NCI-H446 treated with DMSO at 0.1 percent for 48 hours (cell line): Measurements from ENCODE around the gene TAOK1.

Experiments
- DNase-seq: peaks from one replicate; lab custom pipeline; 2025; lab: John Stamatoyannopoulos, UW

Gene TAOK1

GRCh38 chr17:29584452-29585079 is 194.4 kb downstream of the TAOK1 start:
- DNase-seq = no peak

DNA sequence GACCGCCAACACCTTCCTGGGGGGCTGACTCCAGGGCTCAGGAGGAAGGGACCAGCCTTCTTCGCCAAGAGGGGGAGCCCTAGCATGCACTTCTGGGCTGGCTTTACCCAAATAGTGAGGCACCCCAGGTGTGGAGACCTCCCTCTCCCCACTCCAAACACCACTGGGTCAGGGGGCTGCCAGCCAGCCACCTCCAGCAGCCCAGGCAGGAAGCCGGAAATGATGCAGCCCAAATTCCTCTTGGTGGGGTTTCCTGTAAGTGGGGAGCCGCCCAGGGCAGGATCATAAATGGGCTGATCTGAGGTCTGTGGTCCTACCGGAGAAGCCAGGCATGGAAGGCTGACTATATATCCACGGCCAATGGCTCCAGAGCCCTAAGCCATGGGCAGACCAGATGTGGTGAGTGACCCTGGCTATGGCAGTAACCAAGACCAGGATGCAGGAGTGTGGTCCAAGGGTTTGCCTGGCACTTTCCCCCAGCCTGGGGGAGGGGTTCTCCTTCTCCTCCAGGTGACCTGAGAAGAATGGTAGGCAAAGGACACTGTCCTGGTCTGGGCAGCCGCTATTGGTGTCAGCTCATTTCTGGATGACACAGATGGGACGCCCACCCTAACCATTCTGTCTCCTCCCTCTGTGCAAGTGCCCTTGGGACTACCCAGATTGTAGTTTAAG is 195.1 kb downstream of the TAOK1 start:
- DNase-seq = no peak

GRCh38 chr17:29586676-29587469 is 196.7 kb downstream of the TAOK1 start:
- DNase-seq = no peak

DNA sequence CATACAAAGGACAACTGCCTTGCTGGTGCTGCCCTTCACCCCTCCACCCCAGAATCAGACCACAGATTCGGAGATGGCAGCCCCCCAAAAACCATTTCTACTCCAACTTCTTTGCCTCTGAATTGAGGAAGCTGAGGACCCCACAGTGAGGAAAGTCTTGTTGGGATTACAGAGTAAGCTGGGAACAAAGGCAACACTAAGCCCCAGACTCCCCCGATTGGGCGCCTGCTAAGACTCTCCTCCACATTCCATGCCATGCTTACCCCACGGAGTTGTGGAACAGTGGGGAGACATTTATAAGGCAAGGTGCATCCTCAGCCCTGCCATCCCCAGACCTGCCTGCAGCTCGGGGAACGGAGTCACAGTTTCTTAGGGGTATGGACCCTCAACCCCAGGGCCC is 197.4 kb downstream of the TAOK1 start:
- DNase-seq = no peak

- DNase-seq = no peak
Measured at GRCh38 chr17:29588017-29588561, 197.9 kb downstream of the TAOK1 start.

GRCh38 chr17:29588562-29589411 is 198.6 kb downstream of the TAOK1 start:
- no peak for DNase-seq

DNA sequence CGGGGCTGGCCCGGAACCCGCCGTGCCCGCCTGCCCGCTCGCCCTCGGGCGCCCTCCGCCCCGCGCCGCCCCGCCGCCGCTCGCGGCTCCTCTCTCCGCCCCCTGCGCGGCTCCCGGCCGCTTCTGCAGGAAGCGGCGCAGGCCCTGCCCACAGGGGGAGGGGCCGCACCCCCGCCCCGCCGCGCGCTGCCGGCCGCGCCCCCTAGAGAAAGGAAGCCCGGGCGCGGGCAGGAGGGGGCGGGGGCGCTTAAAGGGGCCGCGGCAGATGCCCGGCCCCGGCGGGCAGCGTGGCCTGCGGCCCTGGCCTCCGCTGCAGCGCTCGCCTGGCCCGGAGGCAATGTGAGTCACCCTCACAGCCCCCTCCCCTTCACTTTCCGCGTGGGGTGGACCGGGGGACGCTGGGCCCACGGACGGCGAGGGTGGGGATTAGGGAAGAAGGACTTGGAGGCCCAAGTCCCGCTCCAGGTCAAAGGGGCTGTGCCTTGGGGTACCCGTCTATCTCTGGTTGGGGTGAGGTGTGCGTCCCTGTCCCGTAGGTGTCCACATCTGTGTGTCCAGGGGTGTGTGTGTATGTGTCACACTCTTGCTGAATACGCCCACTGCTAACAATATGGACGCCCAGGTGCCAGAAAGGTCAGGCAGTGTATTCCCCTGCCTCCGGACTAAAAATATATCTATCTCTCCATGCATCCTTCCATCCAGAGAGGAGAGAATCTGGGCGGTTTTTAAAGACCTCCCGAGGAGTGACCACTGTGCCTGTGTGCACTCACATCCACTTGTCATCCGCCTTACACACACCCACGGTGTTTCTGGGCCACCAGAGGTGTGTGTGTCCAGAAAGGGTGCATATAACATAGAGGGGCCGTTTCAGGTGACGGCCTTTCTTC is 199.6 kb downstream of the TAOK1 start, which contains the start of gene GIT1:
Gene GIT1, minus strand, starts transcription at position 125 of the 887 bp plus-strand sequence. CDS start 270 bp downstream, outside the sequence.
- peak; percentile 59 for DNase-seq

- peak; percentile 25 for DNase-seq
Measured at GRCh38 chr17:29590411-29591145, 200.4 kb downstream of the TAOK1 start.

DNA sequence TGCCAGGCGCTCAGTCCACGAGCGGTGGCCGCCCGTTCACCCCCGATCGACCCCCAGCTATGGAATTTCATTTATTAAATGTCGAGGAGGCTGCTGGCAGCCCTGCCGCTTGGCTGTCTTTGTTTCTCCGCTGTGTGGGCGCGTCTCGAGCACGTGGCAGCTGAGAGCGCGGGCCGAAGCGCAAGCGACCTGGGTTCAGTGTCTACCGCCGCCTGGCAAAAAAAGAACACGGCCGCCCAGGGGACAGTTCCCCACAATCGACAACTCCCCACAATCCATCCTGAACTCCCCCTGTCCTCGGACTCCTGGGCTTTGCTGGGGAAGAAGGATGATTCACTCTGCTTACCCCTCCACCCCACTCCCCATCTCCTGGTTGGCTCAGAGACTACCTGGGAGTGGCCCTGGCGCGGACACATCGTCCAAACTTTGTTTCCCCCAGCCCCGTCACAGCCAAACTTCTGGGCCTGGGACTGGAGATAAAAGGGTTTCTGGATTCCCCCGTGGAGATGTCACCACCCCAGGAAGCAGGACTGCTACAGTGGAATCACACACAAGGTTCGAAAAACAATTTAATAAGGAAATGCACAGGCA is 201.1 kb downstream of the TAOK1 start:
- DNase-seq = peak; percentile 69

DNA sequence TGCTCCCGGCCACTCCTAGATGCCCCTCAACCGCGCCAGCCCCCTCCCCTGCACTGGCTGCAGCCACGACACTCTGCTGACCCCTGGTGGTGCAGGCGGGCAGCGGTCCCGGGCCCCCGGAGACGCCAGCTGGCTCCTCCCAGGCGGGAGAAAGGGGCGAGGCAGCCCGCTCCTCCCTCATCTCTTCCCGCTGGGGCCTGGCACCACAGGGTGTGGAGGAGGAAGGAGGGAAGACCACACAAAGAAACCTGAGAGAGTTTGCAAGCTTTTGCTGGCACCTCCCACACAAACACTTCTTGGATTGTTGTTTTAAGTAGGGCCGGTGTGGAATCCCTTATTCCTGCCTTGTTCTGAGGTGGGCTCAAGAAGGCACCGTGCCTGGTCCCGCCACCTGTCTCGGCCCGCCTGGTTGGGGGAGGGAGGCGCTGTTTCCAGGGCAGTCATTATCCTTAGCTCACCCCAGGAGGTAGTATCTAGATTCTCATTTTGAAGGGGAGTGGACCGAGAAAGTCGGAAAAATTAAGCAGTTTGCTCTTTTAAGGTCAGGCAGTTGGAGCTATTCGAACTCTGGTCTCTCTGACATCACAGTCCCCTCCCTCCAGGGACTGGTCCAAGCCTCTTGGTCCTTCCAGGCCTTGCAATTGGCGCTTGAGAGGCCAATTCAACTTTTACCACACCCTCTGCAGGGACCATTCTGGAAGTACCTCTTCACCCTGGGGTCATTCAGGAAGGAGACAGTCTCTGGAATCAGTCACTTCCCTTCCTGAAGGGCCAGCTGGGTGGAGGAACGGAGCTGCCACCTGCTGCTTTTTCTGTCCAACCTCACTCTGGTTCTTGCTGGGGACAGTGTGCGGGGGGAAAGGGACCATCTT is 201.8 kb downstream of the TAOK1 start:
- DNase-seq = peak; percentile 83

GRCh38 chr17:29592850-29593551 is 202.8 kb downstream of the TAOK1 start, which contains the start of gene ANKRD13B:
Gene ANKRD13B, plus strand, starts transcription at chr17:29593132. Its CDS starts 490 bp downstream, at chr17:29593622.
- peak; percentile 40 for DNase-seq

DNA sequence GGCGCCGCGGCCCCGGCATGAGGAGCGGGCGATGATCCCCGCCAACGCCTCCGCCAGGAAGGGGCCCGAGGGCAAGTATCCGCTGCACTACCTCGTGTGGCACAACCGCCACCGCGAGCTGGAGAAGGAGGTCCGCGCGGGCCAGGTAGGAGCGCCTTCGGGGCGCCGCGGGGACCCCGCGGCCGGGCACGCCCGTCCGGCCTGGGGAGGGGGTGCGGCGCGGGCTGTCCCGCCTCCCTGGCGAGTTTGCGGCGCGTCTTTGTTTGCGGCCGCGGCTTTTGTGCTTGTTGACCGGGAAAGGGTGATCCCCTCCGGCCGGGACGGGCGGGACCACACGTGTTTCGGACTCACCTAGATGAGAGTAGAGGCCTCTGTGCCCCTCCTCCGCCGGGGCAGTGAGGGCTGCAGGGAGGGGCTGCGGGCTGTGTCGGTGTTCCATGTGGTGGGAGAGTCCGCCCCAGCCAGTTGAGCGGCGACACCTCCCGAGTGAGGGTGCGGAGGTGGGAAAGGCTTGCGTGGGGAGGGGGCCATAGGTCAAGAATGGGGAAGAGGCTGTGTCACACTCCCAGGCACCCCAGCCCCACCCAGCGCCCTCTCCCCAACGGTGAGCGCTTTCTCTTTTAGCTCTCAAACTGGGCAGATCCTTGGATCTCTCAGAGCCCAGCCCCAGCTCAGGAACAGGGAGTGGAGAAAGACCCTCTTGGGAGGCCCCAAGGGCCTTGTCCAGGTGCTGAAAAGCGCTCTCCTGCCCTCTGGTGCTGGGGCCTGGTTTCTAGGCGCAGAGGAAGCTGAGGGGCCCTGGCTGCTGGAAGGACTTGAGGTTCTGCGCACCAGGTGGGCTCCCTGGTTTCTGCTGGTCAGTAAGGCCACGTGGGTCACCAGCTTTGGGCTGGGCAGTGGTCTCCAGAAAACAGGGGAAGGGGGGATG is 203.7 kb downstream of the TAOK1 start:
- no peak for DNase-seq

DNA sequence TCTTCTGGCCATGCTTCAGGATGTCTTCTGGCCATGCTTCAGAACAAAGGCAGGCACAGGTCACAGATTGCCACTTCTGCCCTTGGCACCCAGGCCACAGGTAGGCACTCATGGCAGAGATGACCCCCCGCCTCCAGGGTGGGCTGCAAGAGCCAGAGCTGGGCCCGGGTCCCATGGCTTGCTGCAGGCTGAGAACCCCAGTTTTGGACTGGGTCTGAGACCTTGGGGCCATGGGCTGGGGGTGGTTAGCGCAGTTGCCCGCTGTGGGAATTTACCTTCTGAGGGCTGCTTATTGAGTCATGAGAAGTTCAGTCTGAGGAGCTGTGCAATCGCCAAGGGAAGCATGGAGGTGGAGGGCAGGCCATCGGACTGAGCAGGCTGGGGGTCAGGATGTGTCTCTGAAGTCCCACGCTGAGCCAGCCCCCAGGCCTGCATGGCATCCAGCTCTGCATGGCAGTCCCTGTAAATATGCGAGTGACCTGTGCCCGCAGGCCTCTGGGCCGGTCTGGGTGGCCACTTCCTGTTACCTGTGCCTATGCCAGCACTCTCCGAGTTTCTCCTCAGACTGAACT is 204.4 kb downstream of the TAOK1 start:
- no peak for DNase-seq

DNA sequence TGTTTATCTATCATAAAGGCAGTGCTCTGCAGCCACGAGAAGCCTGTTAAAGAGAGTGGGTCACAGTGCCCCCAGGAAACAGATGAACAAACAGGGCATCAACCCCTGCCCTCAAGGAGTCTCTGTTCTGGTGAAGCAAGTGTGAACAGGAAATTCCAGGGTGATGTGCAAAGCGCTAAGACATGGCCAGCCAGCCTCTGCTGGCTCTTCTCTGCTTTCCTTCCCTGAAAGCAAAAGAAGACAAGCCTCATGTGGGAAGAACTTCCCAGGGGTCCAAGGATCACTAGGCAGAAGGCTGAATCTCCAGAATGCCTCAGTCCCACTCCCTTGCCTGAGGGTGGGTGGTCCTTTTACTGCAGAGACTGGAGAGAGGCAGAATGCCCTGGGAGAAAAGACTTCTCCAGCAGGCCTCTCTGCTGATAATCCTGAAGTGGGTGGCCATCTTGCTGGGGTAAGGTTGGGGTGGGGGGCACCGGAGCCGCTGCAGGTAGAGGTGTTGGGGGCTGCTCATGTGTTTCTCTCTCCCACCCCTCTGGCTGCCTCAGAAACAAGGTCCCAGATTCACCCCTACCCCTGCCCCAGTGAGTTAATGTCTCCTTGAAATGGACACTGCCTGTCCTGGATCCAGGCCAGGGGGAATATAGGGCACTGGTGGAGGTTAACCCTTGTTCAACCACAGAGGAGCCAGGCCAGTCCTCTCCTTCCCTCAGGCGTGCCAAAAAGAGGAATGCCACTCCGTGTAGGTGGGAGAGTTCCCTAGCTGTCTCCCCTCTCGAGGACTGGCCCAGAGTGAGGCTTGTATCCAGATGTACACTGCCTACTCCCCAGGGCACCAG is 205.2 kb downstream of the TAOK1 start:
- DNase-seq = no peak
